HG03442 (cell line): Measurements from ENCODE around the gene CNKSR3.
"Not testable (repeated sequence)": the region's sequence is repeated elsewhere in the genome, so short reads cannot be mapped to it uniquely, and the experiment has no call there.

Experiments used
- ATAC-seq: cut with Tn5 transposase; IDR thresholded peaks from one replicate; pipeline ENCODE4 v1.9.1; 2021; ENCODE audit warnings: mild to moderate bottlenecking, moderate library complexity; ENCODE audit not compliant: unreplicated experiment

Gene CNKSR3

GRCh38 chr6:154510144-154510905 lies at the start of gene CNKSR3:
CNKSR3 (minus strand) TSS chr6:154510685; CDS start chr6:154510114, 571 bp downstream.
- ATAC-seq, result peak; percentile 78

DNA sequence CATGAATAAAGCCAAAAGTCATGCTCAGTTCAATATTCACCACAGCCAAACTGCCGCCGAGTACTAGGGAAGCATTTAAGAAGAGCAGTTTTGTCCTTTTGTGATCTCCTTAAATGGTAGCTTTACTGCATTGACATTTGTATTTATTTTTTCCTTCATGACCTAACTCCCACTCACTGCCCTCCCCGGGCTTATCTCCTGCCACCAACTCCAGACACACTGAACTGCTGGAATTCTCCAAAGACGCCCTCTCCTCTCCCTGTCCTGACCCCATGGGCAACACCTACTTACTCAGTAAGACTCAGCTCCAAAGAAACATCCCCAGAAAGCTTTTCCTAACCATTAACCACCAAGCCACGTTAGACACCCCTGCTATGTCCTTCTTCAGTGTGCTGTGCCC lies 48.5 kb upstream of the CNKSR3 start:
- no peak for ATAC-seq

DNA sequence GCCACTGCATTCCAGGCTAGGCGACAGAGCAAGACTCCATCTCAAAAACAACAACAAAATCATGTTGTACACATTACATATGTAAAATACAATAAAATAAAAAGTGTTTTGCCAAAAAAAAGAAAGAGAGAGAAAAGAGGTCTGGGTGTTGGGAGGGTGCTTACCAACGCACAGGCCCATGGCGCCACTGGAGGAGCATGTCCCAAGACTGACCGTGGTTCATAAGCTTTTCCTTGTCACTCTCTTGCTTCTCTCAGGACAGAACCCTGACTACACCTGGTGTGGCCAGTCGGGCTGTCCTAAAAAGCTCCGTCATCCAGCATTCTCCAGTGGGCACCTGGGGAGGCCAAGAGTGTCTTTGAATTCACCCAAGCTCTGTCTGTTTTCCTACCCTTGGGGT lies 48.0 kb upstream of the CNKSR3 start:
- ATAC-seq, result no peak

DNA sequence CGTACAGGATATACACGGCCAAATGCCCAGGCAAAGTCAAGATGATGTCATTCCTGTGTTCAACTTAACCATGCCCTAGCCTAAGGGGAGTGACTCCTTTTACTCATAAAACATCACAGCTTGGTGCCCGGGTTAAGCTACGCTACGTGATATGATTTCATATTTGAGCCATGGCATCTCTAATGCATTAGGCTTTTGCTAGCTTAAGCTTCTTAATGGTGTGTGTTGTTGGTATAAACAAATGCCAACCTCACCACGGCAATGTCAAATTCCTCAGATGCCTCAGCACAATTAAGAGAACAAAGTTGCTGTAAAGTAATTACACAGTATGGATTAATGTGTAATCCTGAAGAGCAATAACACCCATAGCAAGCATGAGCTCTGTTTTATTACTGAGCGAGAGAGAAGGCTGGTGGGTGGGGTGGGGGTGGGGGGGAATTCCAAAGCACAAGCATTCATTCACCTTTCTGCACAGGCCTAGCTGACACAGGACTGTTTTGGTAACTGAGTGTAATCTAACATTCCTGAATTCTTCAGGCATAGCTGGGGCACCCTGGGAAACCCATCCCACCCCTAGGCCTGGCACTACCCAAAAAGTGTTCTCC lies 44.7 kb upstream of the CNKSR3 start:
- ATAC-seq, result no peak

DNA sequence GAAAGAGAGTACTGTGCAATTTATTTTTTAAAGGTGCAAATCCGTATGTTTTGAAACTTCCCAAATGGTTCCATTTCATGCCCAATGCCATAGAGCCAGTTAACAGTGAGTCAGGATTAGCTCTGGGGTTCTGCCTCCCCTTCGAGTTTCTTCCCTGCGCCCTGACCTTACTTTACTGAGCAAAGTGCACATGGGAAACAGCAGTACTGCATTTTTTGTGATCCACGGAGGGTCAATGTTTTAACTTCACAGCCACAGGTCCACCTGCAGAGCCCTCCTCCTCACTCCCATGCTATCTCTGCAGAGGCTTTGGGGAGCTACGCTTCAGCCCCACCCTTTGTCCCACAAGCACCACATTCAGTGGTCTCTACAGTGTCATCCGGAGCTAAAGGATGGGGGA lies 44.0 kb upstream of the CNKSR3 start:
- ATAC-seq, result no peak

DNA sequence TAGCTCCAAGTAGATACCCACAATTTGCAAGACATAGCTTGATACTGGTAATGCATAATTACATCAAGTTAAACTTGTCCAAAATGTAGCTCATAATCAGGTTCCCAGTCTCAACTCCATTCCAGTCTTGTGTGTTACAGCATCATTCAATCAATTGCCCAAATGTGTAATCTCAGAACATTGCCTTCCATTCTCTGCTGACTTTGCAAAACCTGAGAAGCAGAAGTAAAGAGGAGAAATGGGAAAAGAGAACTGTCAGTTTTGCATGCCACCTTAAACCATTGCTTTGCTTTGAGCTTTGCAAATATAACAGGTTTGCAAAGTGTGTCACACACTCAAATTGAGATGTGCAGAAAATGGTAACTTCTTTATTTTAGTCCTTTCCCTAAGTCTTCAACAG lies 40.3 kb upstream of the CNKSR3 start:
- ATAC-seq, result no peak

- ATAC-seq, result no peak
Observed at GRCh38 chr6:154549179-154549578, 38.7 kb upstream of the CNKSR3 start.

- no peak for ATAC-seq
Observed at GRCh38 chr6:154548130-154548830, 37.8 kb upstream of the CNKSR3 start.

- ATAC-seq, result no peak
Observed at GRCh38 chr6:154543628-154544027, 33.1 kb upstream of the CNKSR3 start.

DNA sequence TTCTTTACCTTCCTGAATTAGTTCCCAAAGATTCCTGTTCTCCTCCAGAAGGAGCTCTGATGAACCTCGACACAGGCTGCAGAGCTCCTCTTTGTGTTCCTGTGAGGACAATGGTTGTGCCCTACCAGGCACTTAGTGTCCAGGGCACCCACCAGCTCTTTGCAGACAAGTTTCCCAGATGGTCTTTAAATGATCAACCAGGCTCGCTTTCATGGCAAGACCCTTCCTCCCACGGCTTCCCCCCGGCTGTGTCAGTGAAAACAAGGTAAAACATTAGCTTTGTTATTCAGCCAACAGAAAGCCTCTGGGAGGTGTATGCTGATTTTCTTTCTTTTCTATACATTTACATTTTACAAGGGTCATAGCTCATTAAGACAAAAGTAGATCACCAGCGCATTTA lies 32.3 kb upstream of the CNKSR3 start:
- ATAC-seq, result no peak

DNA sequence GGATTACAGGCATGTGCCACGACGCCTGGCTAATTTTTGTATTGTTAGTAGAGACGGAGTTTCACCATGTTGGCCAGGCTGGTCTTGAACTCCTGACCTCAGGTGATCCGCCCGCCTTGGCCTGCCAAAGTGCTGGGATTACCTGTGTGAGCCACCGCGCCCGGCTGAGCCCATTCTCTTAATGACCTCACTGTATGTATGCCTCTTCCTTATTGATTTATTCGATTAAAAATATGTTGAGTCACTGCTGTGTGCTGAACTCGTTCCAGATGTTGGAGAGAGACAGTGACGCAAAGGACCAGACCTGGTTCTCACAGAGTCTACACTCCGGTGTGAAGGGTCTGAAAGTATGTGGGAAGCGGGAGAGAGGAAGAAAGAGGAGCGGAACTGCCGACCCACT lies 31.4 kb upstream of the CNKSR3 start:
- ATAC-seq, result not testable (repeated sequence)

GRCh38 chr6:154539593-154540269 lies 29.2 kb upstream of the CNKSR3 start:
- ATAC-seq, result no peak

DNA sequence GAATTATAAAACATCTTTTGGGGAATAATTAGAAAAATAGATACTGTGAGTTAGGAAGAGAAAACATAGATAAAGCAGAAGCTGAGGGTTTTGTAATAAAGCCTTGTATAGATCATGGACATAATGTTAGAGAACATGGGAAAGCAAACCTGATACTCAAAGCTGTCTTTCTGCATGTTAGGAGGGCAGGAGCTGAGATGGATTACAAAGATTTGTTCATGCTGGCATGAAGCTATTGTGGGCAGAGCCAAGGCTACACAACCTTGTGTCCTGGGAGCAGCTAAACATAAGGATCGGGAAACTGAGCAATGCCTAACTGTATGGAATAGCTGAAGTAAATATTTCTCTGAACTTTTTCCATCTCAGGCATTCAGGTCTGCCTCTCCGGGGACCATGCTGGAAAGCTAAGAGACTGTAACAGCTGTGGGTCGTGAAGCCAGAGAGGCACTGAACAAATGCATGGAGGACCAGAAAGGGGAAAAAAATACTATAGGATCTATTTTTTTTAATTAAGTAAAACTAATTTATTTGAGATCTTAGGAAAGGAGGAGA lies 28.2 kb upstream of the CNKSR3 start:
- ATAC-seq, result no peak

DNA sequence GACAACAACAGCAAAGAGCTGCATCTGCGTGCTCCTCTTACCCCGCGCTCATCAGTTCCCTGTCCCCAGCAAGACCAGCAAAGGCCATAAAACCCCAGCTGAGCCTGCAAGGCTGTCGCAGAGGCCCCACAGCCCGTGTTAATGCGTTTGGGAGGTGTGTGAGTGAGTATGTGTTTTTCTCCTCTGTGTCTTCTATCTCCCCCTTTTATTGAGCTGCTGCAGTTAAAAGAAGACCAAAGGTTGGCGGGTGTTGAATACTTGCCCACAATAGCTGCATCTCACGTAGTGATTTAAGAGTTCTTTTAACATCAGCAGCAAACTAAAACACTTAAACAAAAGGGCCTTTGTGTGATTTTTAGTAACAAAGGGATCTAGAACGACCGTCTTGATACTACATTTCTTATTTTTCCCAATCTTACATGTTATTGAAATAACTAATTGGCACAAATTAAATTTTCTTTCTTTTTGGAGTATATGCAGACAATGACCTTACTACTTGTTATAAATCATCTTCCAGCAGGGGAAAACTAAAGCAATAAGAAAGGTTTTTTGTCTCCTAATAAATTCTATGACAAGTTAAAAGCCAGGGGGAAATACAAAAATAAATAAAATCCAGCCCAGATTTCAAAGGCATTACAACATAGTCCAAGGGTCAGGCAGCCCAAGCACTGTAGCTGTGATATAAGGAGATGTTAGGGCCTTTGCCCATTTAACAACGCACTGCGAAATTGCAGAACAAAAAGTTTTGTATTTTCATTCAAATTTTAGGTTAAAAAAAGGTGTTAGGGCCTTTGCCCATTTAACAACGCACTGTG lies 27.2 kb upstream of the CNKSR3 start:
- ATAC-seq, result no peak

DNA sequence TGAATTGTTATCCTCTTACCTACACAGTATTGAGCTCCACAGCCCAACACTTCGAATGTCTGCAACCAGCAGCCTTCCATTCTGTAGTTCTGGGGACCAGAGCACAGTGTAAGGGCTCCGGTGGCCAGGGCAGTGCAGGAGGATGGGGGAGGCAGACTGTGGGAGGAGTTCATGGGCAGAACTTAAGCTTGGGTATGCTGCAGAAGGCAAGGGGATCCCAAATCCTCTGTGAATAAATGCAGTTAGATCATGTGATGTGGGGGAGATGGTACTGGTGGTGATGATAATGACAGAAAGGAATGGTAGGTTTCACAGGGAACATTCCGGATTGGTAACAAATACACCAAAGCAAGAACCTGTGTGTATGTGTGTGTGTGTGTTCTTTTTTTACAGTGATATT lies 26.5 kb upstream of the CNKSR3 start:
- no peak for ATAC-seq

- ATAC-seq, result no peak
Observed at GRCh38 chr6:154536255-154536654, 25.8 kb upstream of the CNKSR3 start.

GRCh38 chr6:154535851-154536250 lies 25.4 kb upstream of the CNKSR3 start:
- ATAC-seq, result no peak

GRCh38 chr6:154535147-154535546 lies 24.7 kb upstream of the CNKSR3 start:
- ATAC-seq, result no peak

DNA sequence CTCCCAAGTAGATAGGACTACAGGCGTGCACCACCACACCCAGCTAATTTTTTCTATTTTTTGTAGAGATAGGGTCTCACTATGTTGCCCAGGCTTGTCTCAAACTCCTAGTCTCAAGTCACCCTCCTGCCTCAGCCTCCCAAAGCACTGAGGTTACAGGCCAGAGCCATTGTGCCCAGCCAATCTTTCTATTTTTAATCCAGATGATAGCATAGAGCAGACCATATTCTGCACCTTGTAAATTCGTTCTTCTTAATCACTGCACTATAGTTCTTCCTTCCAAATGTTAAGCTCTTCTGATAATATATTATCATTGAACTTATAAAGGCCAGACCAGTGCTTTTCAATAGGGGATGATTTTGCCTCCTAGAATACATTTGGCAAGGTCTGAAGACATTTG lies 24.0 kb upstream of the CNKSR3 start:
- ATAC-seq, result no peak

- ATAC-seq, result no peak
Observed at GRCh38 chr6:154532426-154532825, 21.9 kb upstream of the CNKSR3 start.
